Measurements from ENCODE around the gene LIMCH1.

GRCh38 chr4:41506130-41506529 lies 31.8 kb upstream of the LIMCH1 start:
- no peak for TF ChIP-seq CTCF (IDR thresholded peaks at IDR 0.05 in 2 of 3, conservative IDR thresholded peaks at IDR 0.05 in 1 of 3; ENCODE audit: borderline replicate concordance in 1 of 3, insufficient read depth in 1 of 3, low read depth in 2 of 3, low read length in 2 of 3)
- no peak for TF ChIP-seq YY1 (IDR thresholded peaks at IDR 0.05; ENCODE audit: extremely low read depth, insufficient replicate concordance, low read depth, low read length)
- TF ChIP-seq SIN3A (IDR thresholded peaks at IDR 0.05; ENCODE audit: low read depth), result no peak
- TF ChIP-seq CEBPB (IDR thresholded peaks at IDR 0.05; ENCODE audit: low read depth), result no peak
- no peak for TF ChIP-seq MAX (IDR thresholded peaks at IDR 0.05)
- TF ChIP-seq POLR2A (IDR thresholded peaks at IDR 0.05; ENCODE audit: borderline replicate concordance, extremely low read depth, insufficient read depth, insufficient read length), result no peak
- TF ChIP-seq POLR2AphosphoS5 (IDR thresholded peaks at IDR 0.05; ENCODE audit: low read depth, low read length), result no peak
- TF ChIP-seq EZH2 (IDR thresholded peaks at IDR 0.05), result no peak
- TF ChIP-seq REST (IDR thresholded peaks at IDR 0.05; ENCODE audit: low read depth), result no peak
- TF ChIP-seq ELF1 (IDR thresholded peaks at IDR 0.05; ENCODE audit: borderline replicate concordance, low read depth), result no peak
- TF ChIP-seq RAD21 (IDR thresholded peaks at IDR 0.05; ENCODE audit: low read depth), result no peak
